Thoracic aorta (tissue), 2 donors: ENCODE results near the gene DMRT1. TPM values are rescaled to one million over a fixed set of nuclear protein-coding genes. Genes with fewer than 3 reads are reported as not detected.

Experiments
- ATAC-seq: fragments of 150-250 bp; one replicate; pipeline ENCODE4 v1.8.0; 2017; ENCODE audit warnings: low read depth; ENCODE audit not compliant: insufficient number of reproducible peaks, low FRiP score
- DNase-seq: peaks from one replicate; pipeline ENCODE4 v3.0.0-alpha.2; 2020; ENCODE audit warnings: low spot score
- H3K27ac ChIP-seq, 2 donors: fragments of 200-600 bp; sonication (generic); 1 replicate in 1 of 2; 2 replicates in 1 of 2; pipeline ENCODE4 v1.5.1; 2016; ENCODE audit warnings: mild to moderate bottlenecking in 2 of 2, moderate library complexity in 2 of 2
- H3K27me3 ChIP-seq: fragments of 200-600 bp; sonication (generic); replicated peaks from 2 replicates; pipeline ENCODE4 v1.6.0; 2016; ENCODE audit warnings: mild to moderate bottlenecking; ENCODE audit not compliant: insufficient read depth
- H3K36me3 ChIP-seq: fragments of 200-600 bp; sonication (generic); one replicate; pipeline ENCODE4 v1.5.1; 2016
- H3K4me1 ChIP-seq, 2 donors: fragments of 200-600 bp; sonication (generic); 1 replicate in 1 of 2; 2 replicates in 1 of 2; pipeline versions ENCODE4 v1.5.1 to v1.6.0; 2016; ENCODE audit warnings: low read depth in 2 of 2, mild to moderate bottlenecking in 1 of 2; ENCODE audit not compliant: control insufficient read depth in 1 of 2
- H3K4me3 ChIP-seq: fragments of 200-600 bp; sonication (generic); 2 replicates; pipeline ENCODE4 v1.5.1; 2016; ENCODE audit warnings: mild to moderate bottlenecking
- H3K9me3 ChIP-seq: fragments of 200-600 bp; sonication (generic); 2 replicates; pipeline ENCODE4 v1.5.1; 2016
- total RNA-seq, 2 donors: library from RNA; depleted of rRNA; stranded (reverse); fragments of >200 nt; gene quantifications; one replicate each; pipeline versions ENCODE4 v1.1.0 to v1.2.3, GENCODE V29; 2016
- TF ChIP-seq, protein P1 (sequence below): fragments of 200-600 bp; sonication (generic); IDR thresholded peaks from one replicate; pipeline ENCODE4 v1.5.1; 2019; ENCODE audit warnings: antibody characterized with exemption

The DMRT1 gene
- total RNA-seq, 2 donors from 2014 or later = not detected

DNA sequence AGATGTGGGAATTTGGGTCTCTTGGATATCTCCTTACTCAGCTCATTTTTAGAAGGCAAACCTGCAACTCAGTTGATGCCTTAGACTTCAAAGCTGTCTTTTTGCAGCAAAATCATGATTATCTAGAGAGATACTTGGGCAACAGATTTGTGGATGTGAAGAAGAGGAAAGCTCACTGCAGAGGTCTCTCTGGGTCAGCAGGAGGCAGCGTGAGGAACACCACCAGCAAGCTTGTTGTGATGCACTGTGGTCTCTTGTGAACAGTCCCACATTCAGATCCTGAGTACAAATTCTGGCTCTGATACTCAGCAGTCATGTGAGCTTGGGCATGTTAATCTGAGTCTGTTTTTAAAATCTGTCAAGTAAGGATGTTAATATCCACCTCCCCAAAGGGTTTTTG is 108.6 kb downstream of the DMRT1 start:
- H3K4me1 ChIP-seq = no peaks in the 10 kb centered on the region
- H3K27ac ChIP-seq = no peak overlapping the region
- no peaks in the 10 kb centered on the region for H3K36me3 ChIP-seq
- no peaks in the 10 kb centered on the region for H3K27me3 ChIP-seq
- DNase-seq = no peak
- TF ChIP-seq, protein P1, sequence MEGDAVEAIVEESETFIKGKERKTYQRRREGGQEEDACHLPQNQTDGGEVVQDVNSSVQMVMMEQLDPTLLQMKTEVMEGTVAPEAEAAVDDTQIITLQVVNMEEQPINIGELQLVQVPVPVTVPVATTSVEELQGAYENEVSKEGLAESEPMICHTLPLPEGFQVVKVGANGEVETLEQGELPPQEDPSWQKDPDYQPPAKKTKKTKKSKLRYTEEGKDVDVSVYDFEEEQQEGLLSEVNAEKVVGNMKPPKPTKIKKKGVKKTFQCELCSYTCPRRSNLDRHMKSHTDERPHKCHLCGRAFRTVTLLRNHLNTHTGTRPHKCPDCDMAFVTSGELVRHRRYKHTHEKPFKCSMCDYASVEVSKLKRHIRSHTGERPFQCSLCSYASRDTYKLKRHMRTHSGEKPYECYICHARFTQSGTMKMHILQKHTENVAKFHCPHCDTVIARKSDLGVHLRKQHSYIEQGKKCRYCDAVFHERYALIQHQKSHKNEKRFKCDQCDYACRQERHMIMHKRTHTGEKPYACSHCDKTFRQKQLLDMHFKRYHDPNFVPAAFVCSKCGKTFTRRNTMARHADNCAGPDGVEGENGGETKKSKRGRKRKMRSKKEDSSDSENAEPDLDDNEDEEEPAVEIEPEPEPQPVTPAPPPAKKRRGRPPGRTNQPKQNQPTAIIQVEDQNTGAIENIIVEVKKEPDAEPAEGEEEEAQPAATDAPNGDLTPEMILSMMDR = no peak
- no peaks in the 10 kb centered on the region for H3K9me3 ChIP-seq
- H3K4me3 ChIP-seq = no peak overlapping the region
- no peak for ATAC-seq

DNA sequence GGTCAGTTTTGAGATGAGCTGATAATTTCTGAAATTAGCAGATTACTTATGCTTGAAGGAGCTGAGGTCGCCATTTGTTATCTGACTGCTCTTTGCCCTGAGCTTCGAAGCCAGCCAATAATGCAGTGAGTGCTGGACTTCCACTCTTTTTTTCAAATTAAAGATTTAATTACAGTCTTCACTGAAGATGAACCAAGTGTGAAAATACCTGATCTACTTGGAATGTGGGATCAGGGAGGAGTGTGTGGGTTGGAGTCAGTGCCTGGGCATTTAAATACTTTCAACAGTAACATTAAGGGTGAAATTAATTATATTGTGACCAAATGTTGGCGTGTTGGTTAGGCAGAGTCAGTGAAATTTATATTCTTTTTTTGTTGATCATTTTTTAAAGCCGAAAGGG is 111.0 kb downstream of the DMRT1 start:
- Histone ChIP-seq H3K9me3 (no peaks in the 10 kb centered on the region), H3K27me3 (no peaks in the 10 kb centered on the region), H3K27ac (no peak overlapping the region), H3K4me3 (no peak overlapping the region), H3K36me3 (no peaks in the 10 kb centered on the region), H3K4me1 (no peaks in the 10 kb centered on the region)
- TF ChIP-seq, protein P1 = no peak
- no peak for ATAC-seq
- DNase-seq = no peak

DNA sequence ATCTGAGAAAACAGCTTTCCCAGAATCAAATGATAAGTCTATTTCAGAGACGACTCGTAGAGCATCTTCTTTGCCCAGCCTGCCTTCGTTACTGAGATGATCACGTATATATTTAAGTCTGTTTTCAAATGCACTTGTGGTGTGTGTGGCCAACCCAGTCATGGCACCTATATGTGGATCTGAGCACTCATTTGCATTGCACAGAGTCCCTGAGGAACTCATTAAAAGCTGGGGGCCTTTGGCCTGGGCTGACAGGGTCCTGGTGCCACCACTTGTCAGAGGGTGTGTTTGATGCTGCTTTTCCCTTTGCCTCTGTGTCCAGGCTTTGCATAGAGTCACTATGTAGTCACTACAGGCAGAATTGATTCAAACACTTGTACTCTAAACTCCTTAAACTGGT is 117.6 kb downstream of the DMRT1 start:
- no peak overlapping the region for H3K4me3 ChIP-seq
- DNase-seq = no peak
- TF ChIP-seq, protein P1 = no peak
- H3K27me3 ChIP-seq = no peaks in the 10 kb centered on the region
- no peaks in the 10 kb centered on the region for H3K36me3 ChIP-seq
- no peak overlapping the region for H3K27ac ChIP-seq
- no peaks in the 10 kb centered on the region for H3K4me1 ChIP-seq
- H3K9me3 ChIP-seq = no peaks in the 10 kb centered on the region
- ATAC-seq = no peak

DNA sequence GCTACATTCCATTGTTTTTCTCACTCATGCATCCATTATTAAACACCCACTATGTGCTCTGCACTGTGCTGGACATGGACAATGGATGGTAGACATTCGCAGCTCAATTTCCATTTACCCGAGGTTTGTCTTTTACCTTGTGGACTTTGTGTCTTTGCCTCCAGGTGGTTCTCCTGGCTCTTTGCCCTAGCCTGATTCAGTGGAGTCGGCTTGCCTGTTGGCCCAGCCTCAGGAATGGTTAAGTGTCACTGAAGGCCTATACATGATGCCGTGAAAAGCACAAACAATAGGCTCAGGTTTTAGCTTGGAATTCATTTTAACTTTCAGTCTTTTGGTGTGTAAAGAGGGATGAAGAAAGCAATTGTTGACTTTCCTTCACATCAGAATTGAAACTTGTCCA is 118.4 kb downstream of the DMRT1 start:
- Histone ChIP-seq H3K9me3 (no peaks in the 10 kb centered on the region), H3K27me3 (no peaks in the 10 kb centered on the region), H3K4me1 (no peaks in the 10 kb centered on the region), H3K36me3 (no peaks in the 10 kb centered on the region), H3K4me3 (no peak overlapping the region), H3K27ac (no peak overlapping the region)
- ATAC-seq (no peak), DNase-seq (no peak)
- TF ChIP-seq, protein P1 = no peak

DNA sequence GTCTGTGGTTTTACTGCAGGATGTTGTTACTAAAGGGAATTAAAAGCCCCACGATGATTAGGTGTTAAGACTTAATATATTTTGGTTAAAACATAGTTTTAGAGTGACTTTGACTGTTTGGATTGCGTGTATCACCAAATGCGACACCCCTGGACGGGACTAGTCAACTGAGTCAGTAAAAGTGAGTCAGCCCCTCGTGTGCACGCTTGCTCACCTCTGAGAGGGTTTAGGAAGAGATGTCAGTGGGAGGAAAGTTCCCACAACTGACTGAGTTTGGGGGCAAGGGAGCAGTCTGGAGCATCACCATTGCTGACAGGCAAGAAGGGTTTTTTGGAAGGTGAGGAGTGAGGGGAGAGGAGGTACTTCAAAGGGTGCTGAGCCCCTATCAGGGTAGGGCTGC is 120.5 kb downstream of the DMRT1 start:
- DNase-seq (no peak), ATAC-seq (no peak)
- no peak overlapping the region for H3K27ac ChIP-seq
- TF ChIP-seq, protein P1 = no peak
- H3K36me3 ChIP-seq = no peaks in the 10 kb centered on the region
- no peak overlapping the region for H3K4me3 ChIP-seq
- H3K4me1 ChIP-seq = no peaks in the 10 kb centered on the region
- no peaks in the 10 kb centered on the region for H3K9me3 ChIP-seq
- H3K27me3 ChIP-seq = no peaks in the 10 kb centered on the region
